ENCODE measurements around the gene PARP1. TPM values are rescaled to one million over a fixed set of nuclear protein-coding genes. Genes with fewer than 3 reads are reported as not detected.

PARP1 gene
- total RNA-seq = 100 to 1,000 TPM in 1 of 2 donors, 10 to 100 TPM in 1; 72.2 to 108 TPM
- 10 to 100 TPM; 39.2 to 48.4 TPM for polyA plus RNA-seq

GRCh38 chr1:226407497-226408284, at the start of gene PARP1:
Gene PARP1, minus strand, starts transcription at chr1:226408093. Its CDS starts 164 bp downstream, at chr1:226407929.
- no peak for TF ChIP-seq TAF1 (conservative IDR thresholded peaks at IDR 0.05)
- no peak for TF ChIP-seq HNF4G (IDR thresholded peaks at IDR 0.05)
- TF ChIP-seq RAD21 (IDR thresholded peaks at IDR 0.05) = peak in 1 of 2 donors; percentile 7
- no peak for TF ChIP-seq REST (IDR thresholded peaks at IDR 0.05)
- TF ChIP-seq FOXA2 (IDR thresholded peaks at IDR 0.05) = no peak
- TF ChIP-seq SP1 (IDR thresholded peaks at IDR 0.05) = no peak
- peak; percentile 51 for TF ChIP-seq YY1 (IDR thresholded peaks at IDR 0.05)
- no peak for TF ChIP-seq ATF3 (IDR thresholded peaks at IDR 0.05)
- TF ChIP-seq GABPA (IDR thresholded peaks at IDR 0.05 in 1 of 2, conservative IDR thresholded peaks at IDR 0.05 in 1 of 2) = no peak
- no peak for TF ChIP-seq ZBTB33 (IDR thresholded peaks at IDR 0.05)
- TF ChIP-seq NR2F2 (IDR thresholded peaks at IDR 0.05) = no peak
- TF ChIP-seq JUND (IDR thresholded peaks at IDR 0.05) = no peak
- peak; percentile 75 for TF ChIP-seq CTCF (IDR thresholded peaks at IDR 0.05; ENCODE audit: low read depth, low read length, missing input control)
- no peak for TF ChIP-seq HNF4A (conservative IDR thresholded peaks at IDR 0.05)
- no peak for TF ChIP-seq EGR1 (IDR thresholded peaks at IDR 0.05; ENCODE audit: low read depth in 2 of 2)
- no peak for TF ChIP-seq MAX (IDR thresholded peaks at IDR 0.05)
- TF ChIP-seq FOXA1 (IDR thresholded peaks at IDR 0.05) = no peak
- TF ChIP-seq RXRA (IDR thresholded peaks at IDR 0.05) = no peak
- DNase-seq (ENCODE audit: low spot score) = peak; percentile 89
- peaks cover 0 to 2% (median under 1%) of the 10 kb centered on the region in 4 donors for H3K36me3 ChIP-seq (ENCODE audit: control insufficient read depth in 4 of 4, insufficient read depth in 3 of 4, low read depth in 1 of 4, low read length in 3 of 4)
- H3K27me3 ChIP-seq (ENCODE audit: control insufficient read depth in 4 of 4, insufficient read depth in 4 of 4, low read length in 3 of 4) = no peaks in the 10 kb centered on the region
- H3K27ac ChIP-seq (ENCODE audit: low read depth in 1 of 2, low read length in 2 of 2) = peak within 1 kb of the TSS; percentile 80 to 88
- peak within 1 kb of the TSS; percentile 90 to 97 (median 91) for H3K4me3 ChIP-seq (ENCODE audit: low read depth in 1 of 3, low read length in 3 of 3)
- H3K9me3 ChIP-seq (ENCODE audit: control insufficient read depth in 4 of 4, low read length in 3 of 4) = no peaks in the 10 kb centered on the region
- peak within 1 kb of the TSS; percentile 61 to 93 for H3K9ac ChIP-seq (ENCODE audit: low read depth in 1 of 2, low read length in 2 of 2)
- H3K4me1 ChIP-seq (ENCODE audit: control insufficient read depth in 4 of 4, insufficient read depth in 4 of 4, low read length in 3 of 4) = peaks cover 8 to 28% (median 15%) of the 10 kb centered on the region in 4 donors
- WGBS = under 1% methylated on average over 90 of the region's 90 CpGs

Measured in liver (tissue), 9 donors.